HG03097 (cell line): ENCODE results near the gene TEX2.
"Not testable (repeated sequence)": the region's sequence is repeated elsewhere in the genome, so short reads cannot be mapped to it uniquely, and the experiment has no call there.

Source experiments
- ATAC-seq: cut with Tn5 transposase; IDR thresholded peaks from one replicate; pipeline ENCODE4 v1.9.1; 2021; ENCODE audit not compliant: unreplicated experiment, low FRiP score

The TEX2 gene

GRCh38 chr17:64240741-64241347 is 22.2 kb downstream of the TEX2 start:
- ATAC-seq = no peak

GRCh38 chr17:64240261-64240740 is 22.8 kb downstream of the TEX2 start:
- no peak for ATAC-seq

- ATAC-seq = not testable (repeated sequence)
Observed at GRCh38 chr17:64238449-64238848, 24.6 kb downstream of the TEX2 start.

GRCh38 chr17:64236827-64237403 is 26.1 kb downstream of the TEX2 start:
- no peak for ATAC-seq

GRCh38 chr17:64234961-64235360 is 28.1 kb downstream of the TEX2 start:
- ATAC-seq = no peak

- ATAC-seq = no peak
Observed at GRCh38 chr17:64232466-64233262, 30.4 kb downstream of the TEX2 start.

- ATAC-seq = no peak
Observed at GRCh38 chr17:64231567-64232141, 31.4 kb downstream of the TEX2 start.

GRCh38 chr17:64230791-64231408 is 32.2 kb downstream of the TEX2 start:
- ATAC-seq = no peak

GRCh38 chr17:64229815-64230728 is 33.0 kb downstream of the TEX2 start:
- no peak for ATAC-seq

GRCh38 chr17:64226132-64226531 is 36.9 kb downstream of the TEX2 start:
- no peak for ATAC-seq

GRCh38 chr17:64225410-64225809 is 37.6 kb downstream of the TEX2 start:
- ATAC-seq = no peak

- ATAC-seq = no peak
Observed at GRCh38 chr17:64223931-64224629, 39.0 kb downstream of the TEX2 start.

GRCh38 chr17:64223283-64223682 is 39.8 kb downstream of the TEX2 start:
- ATAC-seq = no peak

- ATAC-seq = no peak
Observed at GRCh38 chr17:64221679-64222078, 41.4 kb downstream of the TEX2 start.

GRCh38 chr17:64220604-64221003 is 42.5 kb downstream of the TEX2 start:
- ATAC-seq = not testable (repeated sequence)

GRCh38 chr17:64219571-64219970 is 43.5 kb downstream of the TEX2 start:
- ATAC-seq = no peak

GRCh38 chr17:64218066-64218465 is 45.0 kb downstream of the TEX2 start:
- ATAC-seq = no peak

- ATAC-seq = no peak
Observed at GRCh38 chr17:64217249-64217691, 45.8 kb downstream of the TEX2 start.
